GM21737 (cell line): ENCODE results near the gene MYH10.

Experiments used
- ATAC-seq: cut with Tn5 transposase; IDR thresholded peaks from one replicate; pipeline ENCODE4 v1.9.1; 2021; ENCODE audit warnings: mild to moderate bottlenecking, moderate library complexity; ENCODE audit not compliant: unreplicated experiment

MYH10 gene

DNA sequence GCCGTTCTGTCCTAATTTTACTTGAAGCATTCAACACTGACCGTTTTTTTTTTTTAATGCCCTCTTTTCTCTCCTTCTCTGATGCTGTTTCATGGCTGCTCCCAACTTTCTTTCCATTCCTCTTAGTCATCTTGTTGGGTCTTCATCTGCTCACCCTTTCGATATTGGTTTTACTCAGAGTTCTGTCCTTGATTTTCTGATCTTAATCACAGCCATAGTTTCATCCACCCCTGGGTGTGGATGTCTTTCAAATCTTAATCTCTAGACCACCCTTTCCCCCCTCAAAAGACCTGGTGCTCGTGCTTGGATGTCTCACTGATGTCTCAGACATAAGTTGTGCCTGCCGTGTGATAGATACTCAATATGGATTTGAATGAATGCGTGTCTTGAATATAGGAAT, 172.4 kb downstream of the MYH10 start:
- no peak for ATAC-seq

DNA sequence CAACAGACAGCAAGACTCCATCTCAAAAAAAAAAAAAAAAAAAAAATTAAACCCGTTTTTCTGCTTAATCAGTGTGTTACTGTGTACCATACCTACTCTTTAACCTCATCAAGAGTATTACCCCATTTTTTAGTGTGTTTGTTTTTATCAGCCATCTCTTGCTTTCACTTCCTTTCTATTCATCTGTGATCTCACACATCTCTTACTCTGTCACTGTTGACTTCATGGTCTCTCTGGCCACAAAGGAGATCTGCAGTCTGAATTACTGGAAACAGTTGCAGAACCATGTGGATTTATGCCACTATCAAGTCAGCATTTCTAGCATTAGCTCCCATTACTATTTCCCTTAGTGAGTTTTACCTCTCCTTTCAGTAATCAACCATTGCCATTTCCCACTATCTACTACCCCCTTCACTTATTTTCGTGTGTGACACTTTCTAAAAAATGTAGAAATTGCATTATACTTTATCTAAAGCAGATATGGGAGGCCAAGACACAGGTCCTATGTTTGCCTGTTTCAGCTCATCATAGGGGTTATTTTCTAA, 174.8 kb downstream of the MYH10 start:
- no peak for ATAC-seq

DNA sequence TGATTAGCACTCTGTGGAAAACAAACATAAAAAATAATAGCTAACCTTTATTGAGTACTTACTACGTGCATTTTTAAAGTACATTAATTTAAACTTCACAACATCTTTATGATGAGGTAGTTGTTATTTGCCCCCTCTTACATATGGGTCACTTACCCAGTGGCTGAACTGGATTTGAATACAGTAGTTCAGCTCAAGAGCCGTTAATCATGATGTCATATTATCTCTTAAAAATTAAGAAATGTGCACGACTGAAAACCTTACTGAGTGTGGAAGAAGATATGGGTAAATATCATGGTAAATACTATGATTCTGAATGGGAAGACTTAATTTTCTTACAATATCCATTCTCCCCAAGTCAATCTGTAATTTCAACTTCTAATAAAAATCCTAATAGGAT, 177.2 kb downstream of the MYH10 start:
- no peak for ATAC-seq

DNA sequence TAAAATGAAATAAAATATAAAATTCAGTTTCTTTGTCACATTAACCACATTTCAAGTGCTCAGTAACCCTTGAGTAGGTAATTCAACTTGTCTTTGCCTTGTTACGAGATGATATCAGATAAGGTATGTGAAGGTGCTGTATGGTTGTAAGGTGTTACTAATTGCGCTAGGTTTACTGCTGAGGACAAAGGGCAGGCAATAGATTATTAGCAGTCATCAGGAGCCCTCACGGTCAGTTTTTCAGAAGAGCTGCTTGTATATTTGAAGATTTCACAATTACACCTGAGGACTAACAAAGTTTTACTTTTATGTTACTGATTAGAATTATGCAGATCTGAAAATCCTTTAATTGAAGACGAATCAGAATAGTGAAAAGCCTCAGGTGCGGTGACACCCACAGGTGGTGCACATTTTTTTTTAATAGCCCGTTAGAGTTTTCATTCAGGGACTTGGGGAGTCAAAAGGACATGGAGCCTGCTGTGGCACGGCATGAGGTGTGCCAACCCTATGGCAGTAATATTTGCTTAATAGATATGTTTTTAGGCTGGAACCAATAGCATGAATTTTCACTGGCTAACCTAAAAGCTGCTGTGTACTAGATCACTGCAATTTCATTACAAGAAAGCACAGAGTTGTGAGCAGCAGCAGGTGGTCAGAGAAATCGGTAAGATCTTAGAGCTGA, 178.5 kb downstream of the MYH10 start:
- no peak for ATAC-seq

DNA sequence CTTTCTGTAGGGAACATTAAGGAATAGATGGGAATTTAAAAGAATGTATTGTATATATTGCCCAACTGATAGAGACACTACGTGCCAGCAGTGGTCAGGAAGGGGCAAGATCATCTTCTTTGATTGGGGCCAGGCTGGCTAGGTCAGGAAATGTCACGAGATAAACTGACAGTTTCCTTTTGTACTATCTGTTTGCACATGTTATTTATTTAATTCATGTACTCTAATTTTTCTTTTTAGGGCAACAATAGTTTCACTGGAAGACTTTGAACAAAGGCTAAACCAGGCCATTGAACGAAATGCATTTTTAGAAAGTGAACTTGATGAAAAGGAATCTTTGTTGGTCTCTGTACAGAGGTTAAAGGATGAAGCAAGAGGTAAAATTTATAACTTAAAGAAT, 182.2 kb downstream of the MYH10 start:
- no peak for ATAC-seq

DNA sequence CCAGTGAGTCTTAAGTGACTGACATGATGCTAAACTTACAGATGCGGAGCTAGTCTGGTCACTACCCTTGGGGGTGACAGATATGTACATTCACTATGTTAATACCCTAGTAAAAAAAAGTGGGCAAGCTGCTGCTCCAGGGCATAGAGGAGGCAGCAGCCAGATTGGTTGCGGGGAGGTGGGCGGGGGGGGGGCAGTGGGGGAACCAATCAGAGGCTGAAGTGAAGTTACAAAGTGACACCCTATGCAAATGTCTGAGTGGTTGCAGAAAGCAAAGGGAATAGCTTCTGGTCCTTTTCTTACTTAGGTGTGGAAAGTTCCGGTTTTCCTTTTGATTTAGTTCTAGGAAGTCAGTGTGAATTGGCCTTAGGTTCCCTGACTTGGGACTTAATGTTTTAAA, 182.7 kb downstream of the MYH10 start:
- ATAC-seq = no peak

DNA sequence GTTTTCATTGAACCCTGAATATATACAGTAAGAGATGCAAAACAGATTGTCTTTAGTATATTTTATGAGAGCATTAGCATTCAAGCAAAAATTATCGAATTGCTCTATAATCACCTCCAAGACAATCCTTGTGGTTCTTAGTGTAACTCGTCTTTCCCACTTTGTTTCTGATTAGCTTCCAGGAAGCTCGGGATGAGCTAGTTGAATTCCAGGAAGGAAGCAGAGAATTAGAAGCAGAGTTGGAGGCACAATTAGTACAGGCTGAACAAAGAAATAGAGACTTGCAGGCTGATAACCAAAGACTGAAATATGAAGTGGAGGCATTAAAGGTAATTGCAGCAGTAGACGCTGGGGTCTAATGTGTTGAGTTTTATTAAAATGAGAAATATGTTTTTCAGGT, 185.0 kb downstream of the MYH10 start:
- no peak for ATAC-seq

DNA sequence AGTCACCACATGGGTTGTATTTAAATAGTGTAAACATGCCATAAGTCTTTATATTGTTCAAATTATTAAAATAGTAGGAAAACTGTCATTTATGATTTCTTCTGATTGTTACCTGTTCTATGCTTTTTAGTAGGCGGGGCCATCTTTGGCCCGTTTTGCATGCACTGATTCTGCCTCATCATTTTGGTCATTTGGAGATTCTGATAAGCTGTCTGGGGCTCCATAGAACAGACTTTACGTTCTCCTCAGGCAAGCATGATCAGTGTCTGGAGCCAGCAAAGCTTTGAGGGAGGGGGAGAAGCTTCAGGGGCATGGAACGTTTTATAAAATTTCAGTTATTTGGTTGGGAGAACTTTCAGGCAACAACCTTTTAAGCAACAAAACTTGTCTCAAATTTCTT, 186.0 kb downstream of the MYH10 start:
- no peak for ATAC-seq

DNA sequence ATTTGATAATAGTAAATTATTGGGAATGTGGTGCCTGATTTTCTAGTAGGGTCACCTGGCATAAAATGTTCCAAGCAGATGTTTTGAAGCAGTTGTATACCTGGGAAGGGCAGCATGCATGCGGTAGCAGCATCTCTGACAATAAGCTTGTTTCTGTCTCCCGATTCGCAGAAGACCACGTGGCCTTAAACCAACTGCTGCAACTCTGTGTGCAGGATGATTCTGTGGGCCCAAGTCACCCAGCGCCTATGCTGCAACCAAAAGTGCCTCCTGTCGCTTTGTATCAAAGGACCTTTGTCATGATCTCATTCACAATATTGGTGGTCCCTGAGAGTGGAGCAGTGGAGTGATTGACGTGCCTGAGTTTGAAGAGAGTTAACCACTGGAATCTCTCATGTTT, 186.8 kb downstream of the MYH10 start:
- no peak for ATAC-seq

DNA sequence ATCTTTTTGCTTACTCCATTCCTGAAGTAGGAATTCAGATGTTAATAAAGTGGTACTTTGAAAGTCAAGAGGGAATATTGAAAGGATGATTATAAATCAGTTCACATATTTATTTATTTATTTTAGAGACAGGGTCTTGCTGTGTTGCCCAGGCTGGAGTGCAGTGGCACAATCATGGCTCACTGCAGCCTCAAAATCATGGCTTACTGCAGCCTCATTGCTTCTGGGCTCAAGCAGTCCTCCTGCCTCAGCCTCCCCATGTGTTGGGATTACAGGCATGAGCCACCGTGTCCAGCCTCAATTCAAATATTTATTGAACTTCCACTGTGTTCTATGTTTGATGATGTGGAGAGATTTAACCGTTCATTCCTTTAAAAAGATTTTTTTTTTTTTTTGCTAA, 188.2 kb downstream of the MYH10 start:
- no peak for ATAC-seq

DNA sequence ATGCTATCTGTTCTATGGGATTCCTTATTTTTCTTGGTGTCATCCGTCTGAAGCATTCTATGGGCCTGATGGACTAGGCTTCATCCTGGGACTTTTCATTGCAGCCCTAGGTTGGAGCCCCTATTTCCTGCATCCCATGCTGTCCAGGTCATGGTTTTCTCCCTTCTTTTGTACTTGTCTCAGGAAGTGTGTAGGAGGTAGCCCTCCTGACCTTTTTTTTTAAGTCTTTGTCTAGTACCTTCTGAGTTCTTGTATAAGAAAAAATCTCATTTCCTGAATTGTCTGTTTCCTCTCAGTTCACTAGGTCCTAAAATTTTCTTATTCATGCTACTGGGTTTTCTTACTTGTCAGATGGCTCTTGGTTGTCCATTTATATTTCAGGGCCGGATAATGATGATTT, 188.8 kb downstream of the MYH10 start:
- ATAC-seq = no peak

DNA sequence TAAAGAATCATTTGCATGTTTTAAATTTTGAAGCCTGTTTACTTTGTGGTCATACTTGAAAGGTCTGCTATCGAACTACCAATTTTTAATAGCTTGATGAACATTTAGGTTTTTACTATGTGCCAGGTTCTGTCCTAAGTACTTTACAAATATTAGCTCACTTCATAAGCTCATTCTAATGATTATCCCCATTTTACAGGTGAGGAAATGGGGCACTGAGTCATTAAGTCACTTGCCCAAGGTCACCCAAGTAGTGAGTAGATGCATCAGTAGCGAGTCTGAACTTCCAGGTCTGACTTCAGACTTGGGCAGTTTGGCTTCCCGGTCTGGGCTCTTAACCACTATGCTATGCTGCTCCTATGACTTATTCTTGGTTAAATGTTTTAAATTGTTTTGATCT, 190.8 kb downstream of the MYH10 start:
- no peak for ATAC-seq

DNA sequence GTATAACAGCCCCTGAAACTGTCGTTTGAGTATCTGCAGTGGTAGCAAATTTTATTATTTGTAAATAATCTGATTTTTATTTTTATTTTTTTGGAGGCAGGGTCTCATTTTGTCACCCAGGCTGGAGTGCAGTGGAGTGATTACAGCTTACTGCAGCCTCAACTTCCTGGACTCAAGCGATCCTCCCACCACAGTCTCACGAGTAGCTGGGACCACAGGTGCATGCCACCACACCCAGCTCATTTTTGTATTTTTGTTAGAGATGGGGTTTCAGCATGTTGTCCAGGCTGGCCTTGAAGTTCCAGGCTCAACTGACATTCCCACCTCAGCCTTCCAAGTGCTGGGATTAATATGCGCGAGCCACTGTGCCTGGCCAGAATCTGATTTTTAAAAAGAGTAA, 192.1 kb downstream of the MYH10 start:
- ATAC-seq = no peak

DNA sequence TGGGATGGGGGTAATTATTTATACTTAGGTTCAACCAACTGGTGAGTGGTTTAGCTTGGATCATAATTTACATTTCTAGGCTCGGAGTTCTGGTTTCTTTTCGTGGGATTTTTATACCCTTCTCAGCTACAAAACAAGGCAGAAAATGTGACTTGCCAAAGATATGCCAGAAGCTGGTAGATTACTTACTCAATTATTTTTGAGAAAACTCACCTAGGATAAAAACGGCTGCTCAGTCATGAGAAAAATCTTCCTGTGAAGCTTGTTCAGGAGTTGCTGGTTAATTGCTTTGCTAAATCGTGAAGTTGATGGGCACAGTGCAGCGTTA, 193.7 kb downstream of the MYH10 start:
- ATAC-seq = no peak

DNA sequence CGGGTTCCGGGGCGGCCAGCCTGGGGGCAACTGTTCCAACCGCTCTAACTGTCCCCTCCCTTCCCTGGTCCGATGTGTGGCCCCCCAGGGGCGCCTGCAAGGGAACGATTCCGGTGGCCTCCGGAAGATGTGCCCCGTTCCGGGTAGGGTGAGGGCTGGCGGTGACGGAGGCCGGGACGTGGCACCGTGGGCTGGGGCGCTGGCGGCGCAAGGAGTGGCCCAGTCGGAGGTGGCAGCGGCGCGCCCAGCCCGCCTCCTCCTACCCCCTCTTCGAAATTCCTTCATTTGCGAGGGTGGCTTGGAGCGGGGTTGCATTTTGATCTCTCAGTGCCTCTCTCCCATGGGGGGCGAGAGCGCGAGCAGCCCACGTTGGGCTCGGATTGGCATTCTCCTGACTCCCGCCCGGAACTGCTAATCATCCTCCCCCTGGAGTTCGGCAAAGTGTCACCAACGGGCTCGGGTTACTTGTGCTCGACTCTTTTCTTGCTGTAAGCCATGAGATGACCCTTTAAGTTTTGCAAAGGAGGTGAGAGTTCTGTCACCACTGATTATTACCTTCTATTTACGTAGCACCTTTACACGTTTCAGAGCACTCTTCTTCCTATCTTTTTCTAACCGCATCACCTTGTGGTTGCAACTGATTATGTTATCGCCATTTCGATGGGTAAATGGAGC, 194.2 kb downstream of the MYH10 start:
- ATAC-seq = peak; percentile 45

DNA sequence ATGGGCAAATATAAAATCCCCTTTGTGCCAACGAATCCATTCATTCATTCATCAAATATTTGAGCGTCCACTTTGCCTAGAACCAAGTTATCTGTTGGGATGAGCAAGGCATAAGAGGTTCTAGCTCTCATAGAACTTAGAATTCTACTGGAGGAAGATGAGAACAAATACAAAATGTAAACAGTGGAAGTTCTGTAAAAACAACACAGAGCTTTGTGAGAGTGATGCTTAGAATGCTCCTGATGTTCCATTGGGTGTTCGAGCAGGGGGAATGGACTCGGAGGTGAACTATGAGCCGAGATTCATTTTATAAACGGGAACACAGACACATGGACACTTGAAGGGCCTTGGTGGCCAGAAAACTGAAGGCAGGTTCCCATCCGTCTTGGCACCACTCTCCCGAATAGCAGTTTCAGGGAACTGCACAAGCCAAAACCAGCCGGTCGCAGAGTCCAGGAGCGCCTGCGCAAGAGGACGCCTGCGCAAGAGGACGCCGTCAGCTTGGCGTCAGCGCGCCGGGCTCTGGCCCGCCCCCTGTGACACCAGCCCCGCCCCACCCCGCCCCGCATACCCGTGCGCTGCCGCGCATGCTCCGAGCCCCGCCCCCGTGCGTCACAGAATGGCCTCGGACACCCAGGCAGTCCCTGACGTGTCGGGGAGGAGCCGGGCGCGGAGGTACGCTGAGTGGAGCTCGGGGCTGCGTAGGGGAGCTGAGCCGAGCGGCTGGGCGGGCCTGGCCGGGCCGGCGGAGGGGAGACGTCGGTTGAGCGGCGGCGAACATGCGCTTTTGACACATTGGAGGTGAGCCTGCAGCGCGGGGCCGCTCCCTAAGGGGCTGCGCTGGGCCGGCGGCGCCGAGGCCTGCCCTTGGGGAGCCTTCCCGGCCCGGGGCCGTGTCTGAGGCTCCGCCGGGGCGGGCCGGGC, 195.0 kb downstream of the MYH10 start, which contains the start of gene NDEL1:
Gene NDEL1, plus strand, starts transcription at position 640 of the 924 bp plus-strand sequence. CDS start 8,388 bp downstream, outside the sequence.
- ATAC-seq = peak; percentile 95

DNA sequence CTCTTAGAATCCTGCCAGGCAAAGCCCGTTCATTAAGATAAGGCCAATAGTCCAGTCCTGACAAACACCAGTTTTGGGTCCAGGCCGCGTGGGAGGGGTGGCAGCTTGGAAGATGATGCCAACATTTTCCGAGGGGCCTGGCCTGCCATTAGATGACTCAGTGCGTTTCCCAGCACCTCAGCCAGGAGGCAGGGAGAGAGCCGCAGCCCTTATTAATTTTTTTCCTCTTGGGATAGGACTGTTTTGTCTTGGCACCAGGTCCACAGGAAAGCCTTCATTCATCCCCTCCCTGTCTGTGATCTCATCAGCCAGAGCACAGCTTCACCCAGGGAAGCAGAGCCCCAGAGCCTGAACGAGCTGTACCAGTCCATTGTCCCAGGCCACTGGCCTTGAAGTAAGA, 199.6 kb downstream of the MYH10 start:
- ATAC-seq = no peak

DNA sequence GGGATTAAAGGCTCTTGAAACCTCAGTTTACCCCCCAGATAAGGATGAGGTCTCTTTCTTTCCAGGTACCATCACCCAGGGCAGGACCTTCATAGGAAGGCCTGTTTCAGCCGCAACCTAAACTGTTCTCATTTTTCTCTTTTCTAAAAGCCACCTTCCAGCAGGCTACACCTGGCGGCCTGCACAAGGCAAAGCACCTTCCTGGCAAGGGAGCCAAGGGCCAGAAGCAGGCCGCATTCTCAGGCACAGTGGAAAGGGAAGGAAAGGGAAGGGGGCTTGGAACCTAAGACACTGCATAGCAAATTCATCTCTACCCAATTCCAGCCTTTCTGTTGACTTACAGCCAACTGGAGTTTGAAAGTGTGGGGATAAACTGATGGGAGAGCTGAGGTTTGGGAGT, 203.7 kb downstream of the MYH10 start:
- no peak for ATAC-seq

DNA sequence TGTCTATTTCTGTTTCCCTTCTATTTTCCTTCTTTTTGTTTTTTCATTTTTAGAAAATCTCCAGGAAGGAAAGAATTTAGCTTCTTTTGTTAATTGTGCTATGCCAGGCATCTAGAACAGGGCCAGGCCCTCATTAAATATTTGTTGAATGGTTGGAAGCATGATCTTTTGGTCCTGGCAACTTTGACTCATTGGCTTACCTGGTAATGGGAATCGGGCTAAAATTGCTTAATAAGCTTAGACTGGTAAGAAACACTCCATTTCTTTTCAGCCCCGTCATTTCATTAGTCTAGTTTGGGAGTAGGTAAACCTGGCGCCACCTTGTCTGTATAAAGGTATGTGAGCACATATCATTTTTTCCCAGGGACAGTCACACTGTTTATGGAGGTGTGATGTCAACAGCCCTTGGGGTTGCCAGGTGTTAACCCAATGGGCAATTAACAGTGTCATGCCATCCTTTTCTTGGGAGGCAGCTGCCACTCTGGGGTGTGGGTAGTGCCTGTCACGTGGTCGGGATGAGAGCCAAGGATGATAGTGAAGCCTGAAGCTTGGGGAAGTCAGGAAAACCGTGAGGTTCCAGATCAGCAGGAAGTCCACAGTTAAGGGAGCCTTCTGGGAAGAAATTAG, 204.3 kb downstream of the MYH10 start:
- no peak for ATAC-seq
